Transverse colon (tissue), 3 donors: ENCODE results near the gene SLC51B.

Source experiments
- CTCF ChIP-seq, 5 experiments: fragments of 200-600 bp in 3 of 5; fragments of 450-650 bp in 2 of 5; sonication (generic) in 3 of 5; IDR thresholded peaks; 1 replicate in 2 of 5; 2 replicates in 3 of 5; pipeline ENCODE4 v1.5.1; 2016 to 2017; ENCODE audit warnings: antibody characterized with exemption in 5 of 5, inconsistent platforms in 3 of 5, mild to moderate bottlenecking in 2 of 5, moderate library complexity in 1 of 5
- POLR2A ChIP-seq: fragments of 450-650 bp; IDR thresholded peaks from one replicate; pipeline ENCODE4 v1.6.1; 2016; ENCODE audit warnings: antibody characterized with exemption, mild to moderate bottlenecking, moderate library complexity

- TF ChIP-seq CTCF (IDR thresholded peaks at IDR 0.05) (no peak), POLR2A (no peak)
Observed at GRCh38 chr15:65068403-65068788, 23.2 kb downstream of the SLC51B start.
